Left renal pelvis (tissue), 4 donors: ENCODE data around the gene GCH1. TPM values are rescaled to one million over a fixed set of nuclear protein-coding genes. Genes with fewer than 3 reads are reported as not detected.
"Not testable (repeated sequence)": the region's sequence is repeated elsewhere in the genome, so short reads cannot be mapped to it uniquely, and the experiment has no call there.

Experiments used
- DNase-seq, 4 donors: peaks; one replicate each; pipeline ENCODE4 v3.0.0-alpha.2; 2013; ENCODE audit warnings: low read depth in 4 of 4, low spot score in 3 of 4
- polyA plus RNA-seq, 4 donors: library from polyadenylated mRNA; unstranded; fragments of 120-200 nt; gene quantifications; one replicate each; pipeline ENCODE4 v1.2.1, GENCODE V29; 2013; ENCODE audit not compliant: insufficient read length in 4 of 4

Gene GCH1
- polyA plus RNA-seq, 4 donors: 3.6 to 9.6 (median 9.3) TPM

DNA sequence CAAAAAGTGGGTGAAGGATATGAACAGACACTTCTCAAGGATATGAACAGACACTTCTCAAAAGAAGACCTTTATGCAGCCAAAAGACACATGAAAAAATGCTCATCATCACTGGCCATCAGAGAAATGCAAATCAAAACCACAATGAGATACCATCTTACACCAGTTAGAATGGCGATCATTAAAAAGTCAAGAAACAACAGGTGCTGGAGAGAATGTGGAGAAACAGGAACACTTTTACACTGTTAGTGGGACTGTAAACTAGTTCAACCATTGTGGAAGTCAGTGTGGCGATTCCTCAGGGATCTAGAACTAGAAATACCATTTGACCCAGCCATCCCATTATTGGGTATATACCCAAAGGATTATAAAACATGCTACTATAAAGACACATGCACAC, 27.0 kb downstream of the GCH1 start:
- DNase-seq: not testable (repeated sequence)

DNA sequence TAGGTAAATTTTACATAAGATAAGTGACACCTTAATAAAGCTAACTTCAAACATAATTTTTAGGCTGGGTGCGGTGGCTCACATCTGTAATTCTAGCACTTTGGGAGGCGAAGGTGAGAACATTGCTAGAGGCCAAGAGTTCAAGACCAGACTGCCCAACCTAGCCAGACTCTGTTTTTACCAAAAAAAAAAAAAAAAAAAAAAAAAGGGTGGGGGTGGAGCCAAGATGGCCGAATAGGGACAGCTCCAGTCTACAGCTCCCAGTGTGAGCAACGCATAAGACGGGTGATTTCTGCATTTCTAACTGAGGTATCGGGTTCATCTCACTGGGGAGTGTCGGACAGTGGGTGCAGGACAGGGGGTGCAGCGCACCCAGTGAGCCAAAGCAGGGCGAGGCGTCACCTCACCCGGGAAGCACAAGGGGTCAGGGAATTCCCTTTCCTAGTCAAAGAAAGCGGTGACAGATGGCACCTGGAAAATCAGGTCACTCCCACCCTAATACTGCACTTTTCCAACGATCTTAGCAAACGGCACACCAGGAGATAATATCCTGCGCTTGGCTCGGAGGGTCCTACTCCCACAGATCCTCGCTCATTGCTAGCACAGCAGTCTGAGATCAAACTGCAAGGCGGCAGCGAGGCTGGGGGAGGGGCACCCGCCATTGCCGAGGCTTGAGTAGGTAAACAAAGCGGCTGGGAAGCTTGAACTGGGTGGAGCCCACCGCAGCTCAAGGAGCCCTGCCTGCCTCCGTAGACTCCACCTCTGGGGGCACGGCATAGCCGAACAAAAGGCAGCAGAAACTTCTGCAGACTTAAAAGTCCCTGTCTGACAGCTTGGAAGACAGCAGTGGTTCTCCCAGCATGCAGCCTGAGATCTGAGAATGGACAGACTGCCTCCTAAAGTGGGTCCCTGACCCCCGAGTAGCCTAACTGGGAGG, 32.2 kb downstream of the GCH1 start:
- not testable (repeated sequence) for DNase-seq

DNA sequence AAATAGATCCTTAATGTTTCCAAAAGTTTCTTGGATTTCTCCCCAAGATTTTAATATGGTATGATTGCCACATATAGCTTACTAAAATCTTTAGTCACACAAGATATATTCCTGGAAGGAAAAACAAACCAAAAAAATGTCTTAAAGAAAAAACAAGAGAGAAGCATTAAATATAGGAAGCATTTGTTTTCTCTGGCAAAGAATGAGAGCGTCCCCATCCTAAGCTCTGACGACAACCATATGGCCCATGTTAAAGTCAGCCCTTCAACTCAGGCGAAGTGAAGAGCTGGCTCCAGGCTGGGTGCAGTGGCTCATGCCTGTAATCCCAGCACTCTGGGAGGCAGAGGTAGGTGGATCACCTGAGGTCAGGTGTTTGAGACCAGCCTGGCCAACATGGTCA, 35.6 kb downstream of the GCH1 start:
- peak in 2 of 4 donors; percentile 37 to 60 for DNase-seq

DNA sequence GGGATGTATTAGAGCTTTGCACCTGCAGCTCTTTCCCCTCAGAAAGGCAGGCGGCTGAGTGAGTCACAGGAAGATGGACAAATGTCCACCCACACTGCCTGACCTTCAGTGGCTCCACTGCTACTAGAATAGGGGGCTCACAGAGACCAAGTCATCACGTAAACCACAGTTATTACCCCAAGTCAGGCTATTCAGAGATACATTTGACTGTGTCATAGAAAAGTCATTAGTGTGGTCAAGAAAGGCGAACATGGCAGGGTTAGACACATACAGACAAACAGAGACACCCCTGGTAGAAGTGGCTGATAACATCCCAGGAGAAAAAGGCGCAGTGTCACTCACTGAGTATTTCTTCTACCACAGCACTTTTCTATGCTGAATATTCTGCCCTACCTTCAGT, 36.0 kb downstream of the GCH1 start:
- no peak for DNase-seq

DNA sequence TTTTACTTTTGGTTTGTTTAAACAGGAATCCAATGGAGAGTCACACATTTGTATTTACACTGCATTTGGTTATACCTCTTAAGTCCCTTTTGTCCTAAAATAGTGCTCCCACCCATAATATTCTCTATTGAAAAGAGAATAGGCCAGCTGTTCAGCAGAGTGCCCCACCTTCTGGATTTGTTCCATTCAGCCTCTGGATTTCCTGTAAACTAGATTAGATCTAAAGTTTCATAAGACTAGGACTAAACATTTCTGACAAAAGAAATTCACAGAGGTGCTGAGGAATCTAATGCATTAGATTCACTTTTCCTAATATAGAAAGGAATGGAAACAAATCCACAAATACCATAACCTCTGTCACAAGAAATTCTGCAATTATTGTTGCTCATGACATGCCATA, 38.1 kb downstream of the GCH1 start:
- no peak for DNase-seq

DNA sequence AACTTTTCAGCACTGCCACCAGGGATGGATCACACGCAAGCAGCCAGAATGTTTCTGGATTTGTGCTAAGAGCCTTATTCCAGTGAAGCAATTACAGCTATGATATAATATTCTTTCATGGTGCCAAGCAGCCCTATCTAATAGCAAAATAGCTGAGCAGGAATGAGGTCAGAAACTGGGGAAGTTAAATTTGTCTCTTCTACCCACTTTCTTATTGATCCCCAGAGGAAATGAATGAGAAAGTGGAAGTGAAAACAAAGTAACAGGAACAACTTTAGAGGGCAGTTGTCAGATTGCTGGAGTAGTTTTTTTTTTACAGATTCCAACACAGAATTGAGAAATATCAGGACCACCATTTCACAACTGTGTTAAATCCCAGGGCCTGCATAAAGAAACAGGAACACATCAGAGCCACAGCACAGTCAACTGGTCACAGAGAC, 44.8 kb downstream of the GCH1 start:
- DNase-seq: no peak

DNA sequence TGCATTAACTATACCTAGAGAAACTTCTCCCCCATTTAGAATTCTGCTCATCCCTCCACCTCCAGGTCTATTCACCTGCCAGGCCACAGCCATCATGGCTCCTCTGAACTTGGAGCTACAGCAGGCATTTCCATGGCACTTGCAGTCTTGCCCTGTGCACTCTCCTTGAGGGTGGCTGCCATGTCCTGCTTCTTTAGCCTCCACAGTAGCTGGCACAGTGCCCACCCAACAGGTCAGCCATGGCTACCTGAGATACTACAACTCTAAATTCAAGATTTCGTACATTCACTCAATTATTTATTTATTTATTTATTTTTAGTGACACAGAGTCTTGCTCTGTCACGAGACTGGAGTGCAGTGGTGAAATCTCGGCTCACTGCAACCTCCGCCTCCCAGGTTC, 46.5 kb downstream of the GCH1 start:
- DNase-seq: no peak

DNA sequence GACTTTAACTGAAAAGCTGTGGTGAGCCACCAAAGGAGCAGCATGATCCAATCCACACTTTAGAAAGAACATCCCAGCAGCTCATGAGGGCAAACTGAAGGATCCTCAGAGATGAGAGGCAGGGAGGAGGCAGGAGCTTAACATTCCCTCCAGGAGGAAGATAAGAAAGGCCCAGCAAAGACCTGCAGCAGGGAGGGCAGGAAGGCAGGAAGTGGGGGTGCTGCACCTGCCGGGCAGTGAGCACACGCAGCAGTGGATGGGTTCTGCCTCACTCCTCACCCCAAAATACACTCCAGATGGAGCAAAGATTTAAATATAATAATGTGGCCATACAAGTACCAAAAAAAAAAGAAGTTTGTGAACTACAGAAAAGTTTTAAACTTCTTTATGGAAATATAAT, 48.4 kb downstream of the GCH1 start:
- DNase-seq: no peak

DNA sequence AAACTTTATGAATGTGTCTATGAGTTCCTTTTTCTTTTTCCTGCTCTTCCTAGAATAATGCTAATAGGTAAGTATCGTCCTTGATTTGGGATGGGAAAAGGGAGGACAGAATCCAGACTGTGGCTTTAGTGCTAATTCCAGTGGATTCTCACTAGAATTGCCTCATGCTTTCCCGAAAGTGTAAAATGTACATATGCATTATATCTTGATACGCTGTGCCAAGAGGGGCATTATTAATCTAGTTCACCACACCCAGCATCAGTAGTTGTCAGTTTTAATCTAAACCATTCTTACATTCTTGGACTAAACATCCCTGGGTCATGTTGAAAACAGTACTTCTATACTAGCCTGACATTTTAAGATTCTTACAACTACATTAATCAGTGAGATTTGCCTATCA, 49.3 kb downstream of the GCH1 start:
- DNase-seq: no peak

DNA sequence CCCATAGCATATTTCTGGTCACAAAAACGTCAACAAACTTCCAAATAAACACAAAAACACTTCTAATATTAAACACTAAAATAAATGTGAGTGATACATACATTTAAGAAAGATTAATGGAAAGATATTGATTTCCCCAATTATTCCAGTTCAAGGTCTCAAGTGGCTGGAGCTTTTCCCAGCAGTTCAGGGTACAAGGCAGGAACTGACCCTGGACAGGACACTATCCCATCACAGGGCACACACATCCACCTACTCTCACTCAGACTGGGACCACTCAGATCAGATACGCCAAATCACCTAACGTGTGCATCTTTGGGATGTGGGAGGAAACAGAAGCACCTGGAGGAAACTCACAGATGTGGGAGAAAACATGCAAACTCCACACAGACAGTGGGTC, 50.4 kb downstream of the GCH1 start:
- no peak for DNase-seq

DNA sequence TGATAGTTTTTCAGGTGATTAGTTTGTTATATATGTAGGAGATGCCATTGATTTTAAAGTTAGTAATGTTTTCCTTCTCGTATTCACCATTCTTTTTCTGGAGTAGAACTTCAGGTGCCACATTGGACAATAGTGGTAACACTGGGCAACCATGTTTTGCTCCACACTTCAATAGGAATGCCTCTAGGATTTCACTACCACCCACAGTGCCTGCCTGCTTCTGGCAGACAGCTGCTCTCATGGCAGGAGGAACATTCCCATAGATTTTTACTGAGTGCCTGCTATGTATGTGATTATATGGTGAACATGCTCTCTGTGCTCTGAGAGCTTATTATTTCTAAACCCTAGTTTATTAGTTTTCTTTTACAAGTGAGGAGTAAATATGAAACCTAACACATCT, 53.7 kb downstream of the GCH1 start:
- no peak for DNase-seq

DNA sequence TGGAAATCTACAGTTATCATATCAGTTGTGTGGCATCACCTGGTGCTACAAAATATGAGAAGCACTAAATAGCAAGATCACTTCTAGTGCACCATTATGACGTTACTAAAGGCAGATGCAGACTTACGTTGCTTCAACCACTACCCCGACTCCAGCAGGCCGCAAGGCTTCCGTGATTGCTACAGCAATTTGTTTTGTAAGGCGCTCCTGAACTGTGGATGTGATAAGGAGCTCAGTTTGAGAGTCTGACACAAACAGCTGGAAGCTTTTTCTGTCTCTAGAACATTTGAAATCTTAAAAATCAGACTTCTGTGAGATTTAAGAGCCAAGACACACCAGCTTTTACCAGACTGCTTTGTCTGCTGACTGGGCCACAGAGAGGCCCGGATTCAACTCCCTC, 57.0 kb downstream of the GCH1 start:
- DNase-seq: no peak

DNA sequence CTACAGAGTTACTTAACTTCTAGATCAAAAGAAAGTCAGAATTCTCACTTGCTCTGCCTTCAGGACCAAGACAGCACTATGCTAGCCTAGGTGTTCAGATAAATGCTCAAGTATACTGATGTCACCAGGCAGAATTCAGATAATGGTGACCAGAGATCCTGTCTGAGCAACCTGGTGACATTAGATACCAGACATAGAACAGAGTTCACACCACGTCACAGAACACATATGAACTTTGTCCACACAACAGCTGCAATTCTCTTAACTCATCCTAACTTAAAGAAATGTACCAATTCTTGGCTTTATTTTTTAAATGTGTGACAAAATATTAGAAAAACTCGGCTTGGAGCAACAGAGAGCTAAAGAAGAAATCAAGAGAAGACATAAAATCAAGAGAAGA, 58.1 kb downstream of the GCH1 start:
- no peak for DNase-seq

DNA sequence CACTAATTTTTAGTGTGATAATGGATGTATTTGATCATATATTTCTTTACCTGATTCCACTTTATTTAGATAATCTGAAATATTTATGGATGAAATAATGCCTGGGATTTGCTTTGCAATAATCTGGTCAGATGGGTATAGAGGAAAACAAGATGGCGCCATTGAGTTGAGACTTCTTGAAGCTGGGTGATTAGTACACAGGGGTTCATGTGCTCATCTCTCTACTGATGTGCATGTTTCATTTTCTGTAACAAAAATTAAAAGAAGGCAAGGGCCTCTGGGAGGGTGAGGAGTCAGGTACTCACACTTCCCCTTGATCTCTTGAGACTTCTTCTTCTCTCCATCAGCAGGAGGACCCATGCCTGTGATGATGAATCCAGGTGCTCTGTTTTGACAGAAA, 61.8 kb downstream of the GCH1 start:
- DNase-seq: no peak

DNA sequence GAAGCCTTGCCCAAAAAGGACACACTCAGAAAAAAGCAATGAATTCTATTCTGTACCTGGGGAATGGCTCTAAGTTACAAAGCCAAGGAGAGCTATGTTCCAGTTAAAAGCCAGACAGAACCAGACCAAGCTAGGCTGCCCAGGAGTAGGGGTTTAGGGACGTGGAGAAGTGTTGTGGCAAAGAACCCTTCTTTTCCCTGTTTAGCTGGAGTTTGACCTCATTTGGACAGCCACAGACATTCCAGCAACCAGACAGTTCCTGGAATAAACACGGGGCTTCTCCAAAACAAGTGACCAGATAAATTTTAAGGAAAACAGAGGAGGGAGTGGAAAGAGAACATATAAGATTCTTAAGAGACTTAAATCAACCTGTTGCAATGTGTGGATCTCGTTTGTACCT, 62.3 kb downstream of the GCH1 start:
- DNase-seq: no peak

DNA sequence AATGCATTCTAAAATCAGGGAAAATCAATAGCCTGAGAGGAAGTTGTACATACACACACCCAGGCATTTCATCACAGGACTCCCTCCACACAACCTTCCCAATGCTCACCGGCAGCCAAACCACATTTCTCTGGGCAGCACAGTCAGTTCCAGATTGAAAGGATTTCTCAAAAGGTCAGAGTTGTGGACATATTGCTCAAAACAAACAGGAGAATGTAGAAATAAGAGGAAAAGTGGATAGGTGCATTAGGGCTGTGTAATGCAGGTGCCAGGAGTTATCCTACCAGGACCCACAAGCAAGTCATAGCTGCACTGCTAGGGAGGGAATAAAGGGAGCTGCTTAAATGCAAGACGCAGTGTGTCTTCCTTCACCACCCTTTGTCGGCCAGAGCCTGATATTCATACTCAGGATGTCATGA, 62.9 kb downstream of the GCH1 start:
- DNase-seq: no peak

DNA sequence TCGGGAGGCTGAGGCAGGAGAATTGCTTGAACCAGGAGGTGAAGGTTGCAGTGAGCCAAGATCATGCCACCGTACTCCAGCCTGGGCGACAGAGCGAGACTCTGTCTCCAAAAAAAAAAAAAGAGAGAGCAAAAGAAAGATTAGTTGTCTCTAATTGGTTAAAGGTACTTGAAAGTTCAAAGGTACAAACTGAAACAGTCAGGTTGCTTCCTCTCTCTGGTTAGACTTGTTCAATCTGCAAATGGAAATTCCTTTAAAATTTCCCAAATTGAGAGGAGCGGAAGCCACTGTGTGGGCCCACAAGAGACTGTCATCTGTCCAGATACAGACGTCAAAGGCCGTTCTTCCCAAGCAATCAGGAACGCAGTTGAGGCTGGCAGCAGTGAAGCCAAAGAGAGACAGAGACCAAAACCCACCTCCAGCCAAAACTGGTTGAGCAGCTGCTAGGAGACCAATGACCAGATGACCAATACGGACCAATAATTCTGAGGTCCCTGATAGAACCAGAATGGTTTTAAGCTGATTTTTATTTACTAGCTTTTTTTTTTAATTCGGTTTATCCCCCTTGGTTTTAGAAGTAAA, 63.6 kb downstream of the GCH1 start:
- DNase-seq: no peak

DNA sequence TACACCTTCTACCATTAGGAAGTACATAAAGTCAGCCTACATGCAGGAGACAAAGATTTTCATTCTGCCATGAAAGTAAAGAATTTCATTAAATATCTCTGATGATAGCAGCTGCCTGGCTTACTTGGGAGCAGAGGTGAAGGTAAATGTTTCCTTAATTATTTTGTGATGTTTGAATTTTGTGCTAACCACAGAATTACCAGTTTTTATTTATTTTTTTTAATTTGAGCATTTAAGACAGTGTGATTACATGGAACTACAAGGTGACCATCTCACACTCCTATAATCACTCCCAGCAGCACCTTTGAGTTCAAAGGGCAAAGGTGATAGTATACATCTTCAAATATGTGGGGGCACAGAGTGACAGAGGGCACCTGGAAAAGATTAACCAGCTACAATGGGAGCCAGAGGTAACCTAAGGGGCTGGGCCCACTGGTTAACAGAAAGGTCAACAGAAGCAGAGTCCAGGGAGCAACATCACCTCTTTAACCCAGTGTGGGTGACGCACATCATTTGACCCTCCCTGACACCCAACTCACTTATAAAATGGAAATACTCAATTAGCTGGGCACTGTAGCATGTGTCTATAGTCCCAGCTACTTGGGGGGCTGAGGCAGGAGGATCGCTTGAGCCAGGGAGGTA, 65.0 kb downstream of the GCH1 start:
- no peak for DNase-seq

DNA sequence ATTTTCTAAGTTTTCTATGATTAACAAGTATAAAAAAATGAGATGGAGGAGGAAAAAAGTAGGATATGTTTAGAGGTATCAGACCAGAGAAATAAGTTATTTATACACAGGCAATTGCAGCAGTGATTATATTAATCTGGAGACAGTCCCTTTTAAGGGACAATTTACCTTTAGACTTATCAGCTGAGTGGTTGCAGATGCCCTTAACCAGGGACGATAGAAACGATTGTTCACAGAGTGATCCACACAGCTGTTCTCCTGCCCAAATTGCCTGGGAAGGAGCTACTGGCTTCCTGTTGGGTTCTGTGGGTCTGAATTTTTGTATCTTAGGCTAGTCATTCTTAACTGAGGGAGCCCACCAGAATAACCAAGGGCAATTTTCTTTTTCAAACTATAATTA, 66.4 kb downstream of the GCH1 start:
- DNase-seq: no peak

DNA sequence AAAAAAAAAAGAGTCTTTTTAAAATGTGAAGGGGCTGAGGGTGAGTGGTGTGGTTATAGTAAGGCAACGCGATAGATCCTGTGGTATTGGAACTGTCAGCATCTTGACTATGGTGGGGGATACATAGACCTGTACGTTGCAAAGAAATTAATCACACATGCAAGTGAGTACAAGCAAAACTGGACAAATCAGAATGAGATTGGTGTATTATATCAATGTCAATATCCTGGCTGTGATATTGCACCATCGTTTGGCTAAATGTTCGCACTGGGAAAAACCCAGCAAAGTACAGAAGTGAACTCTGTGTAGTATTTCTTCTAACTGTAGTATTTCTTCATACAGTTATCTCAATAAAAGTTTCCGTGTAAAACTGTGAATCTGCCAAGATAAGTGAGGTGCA, 67.9 kb downstream of the GCH1 start:
- no peak for DNase-seq

DNA sequence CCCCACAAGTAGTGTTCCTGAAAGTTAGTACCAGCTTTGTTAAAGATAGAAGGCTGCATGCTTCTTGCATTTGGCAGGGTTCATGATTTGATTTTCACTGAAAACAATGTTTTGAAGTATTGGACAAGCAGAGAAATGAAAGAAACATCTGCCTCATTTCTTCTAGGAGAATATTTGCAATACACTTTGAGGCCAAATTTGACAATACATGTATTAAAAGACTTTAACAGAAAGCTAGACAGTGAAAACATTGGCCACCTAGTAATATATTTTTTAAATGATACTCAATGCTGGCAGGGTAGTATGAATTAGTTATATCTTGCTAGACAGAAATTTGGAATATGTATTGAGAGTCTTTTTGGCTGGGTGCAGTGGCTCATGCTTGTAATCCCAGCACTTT, 68.5 kb downstream of the GCH1 start:
- DNase-seq: no peak

DNA sequence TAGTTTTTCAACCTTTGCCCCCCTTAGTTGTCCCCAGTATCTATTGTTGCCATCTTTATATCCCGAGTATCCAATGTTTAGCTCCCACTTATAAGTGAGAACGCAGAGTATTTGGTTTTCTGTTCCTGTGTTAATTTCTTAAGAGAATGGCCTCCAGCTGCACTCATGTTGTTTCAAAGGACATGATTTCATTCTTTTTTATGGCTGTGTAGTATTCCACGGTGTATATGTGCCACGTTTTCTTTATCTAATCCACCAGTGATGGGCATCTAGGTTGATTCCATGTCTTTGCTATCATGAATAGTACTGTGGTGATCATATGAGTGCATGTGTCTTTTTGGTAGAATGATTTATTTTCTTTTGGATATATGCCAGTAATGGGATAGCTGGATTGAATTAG, 72.0 kb downstream of the GCH1 start:
- DNase-seq: no peak
